Kasumi-1 (cell line): ENCODE measurements around the gene CCDC179.
A peak's percentile ranks its signal among the peaks of the same experiment; 100 is the strongest.

Experiments used
- DNase-seq, 2 experiments: peaks; one replicate each; lab custom pipeline; 2025; lab: John Stamatoyannopoulos, UW

The CCDC179 gene

GRCh38 chr11:22807855-22808570, 52.3 kb downstream of the CCDC179 start:
- peak; percentile 75 to 81 for DNase-seq

- DNase-seq, result no peak
These were observed 52.9 kb downstream of the CCDC179 start for GRCh38 chr11:22807391-22807790.

GRCh38 chr11:22802861-22803260, 57.4 kb downstream of the CCDC179 start:
- no peak for DNase-seq

- DNase-seq, result no peak
These were observed 59.8 kb downstream of the CCDC179 start for GRCh38 chr11:22800482-22800881.

GRCh38 chr11:22798901-22799300, 61.4 kb downstream of the CCDC179 start:
- no peak for DNase-seq

GRCh38 chr11:22797047-22797446, 63.2 kb downstream of the CCDC179 start:
- DNase-seq, result no peak
